Liver (tissue), 3 donors: ENCODE measurements around the gene SPRR1A.

Source experiments
- SP1 ChIP-seq: IDR thresholded peaks from 2 replicates; pipeline ENCODE4 v1.6.1; 2018; ENCODE audit warnings: antibody characterized with exemption, mild to moderate bottlenecking
- TF ChIP-seq, protein P1 (sequence below): IDR thresholded peaks from 2 replicates; pipeline ENCODE4 v1.6.1; 2016; ENCODE audit warnings: antibody characterized with exemption, mild to moderate bottlenecking
- TF ChIP-seq, protein P2 (sequence below): fragments of 150-350 bp; IDR thresholded peaks from 2 replicates; pipeline ENCODE4 v1.5.1; 2017; ENCODE audit warnings: improper control_type of control experiment, low read depth, low read length; ENCODE audit not compliant: missing input control
- TF ChIP-seq, protein P3 (sequence below): IDR thresholded peaks from 2 replicates; pipeline ENCODE4 v1.6.1; 2016; ENCODE audit warnings: antibody characterized with exemption
- donor health status: healthy.
- donor health status: healthy.

DNA sequence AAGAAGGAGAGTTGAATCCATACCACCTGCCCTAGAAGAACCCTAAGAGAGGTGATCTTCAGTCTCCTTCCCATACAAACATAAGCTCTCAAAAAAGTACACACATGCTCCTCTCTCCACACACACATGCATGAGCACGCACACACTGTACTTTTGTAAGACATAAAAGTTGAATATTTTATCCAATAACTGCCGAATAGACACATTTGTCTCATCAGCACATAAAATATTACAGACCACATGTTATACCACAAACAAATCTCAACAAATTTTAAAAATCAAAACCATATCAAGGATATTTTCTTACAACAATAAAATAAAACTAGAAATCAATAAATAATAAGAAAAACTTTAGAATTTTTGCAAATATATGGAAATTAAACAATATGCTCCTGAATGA, 2.7 kb downstream of the SPRR1A start:
- TF ChIP-seq, protein P1, sequence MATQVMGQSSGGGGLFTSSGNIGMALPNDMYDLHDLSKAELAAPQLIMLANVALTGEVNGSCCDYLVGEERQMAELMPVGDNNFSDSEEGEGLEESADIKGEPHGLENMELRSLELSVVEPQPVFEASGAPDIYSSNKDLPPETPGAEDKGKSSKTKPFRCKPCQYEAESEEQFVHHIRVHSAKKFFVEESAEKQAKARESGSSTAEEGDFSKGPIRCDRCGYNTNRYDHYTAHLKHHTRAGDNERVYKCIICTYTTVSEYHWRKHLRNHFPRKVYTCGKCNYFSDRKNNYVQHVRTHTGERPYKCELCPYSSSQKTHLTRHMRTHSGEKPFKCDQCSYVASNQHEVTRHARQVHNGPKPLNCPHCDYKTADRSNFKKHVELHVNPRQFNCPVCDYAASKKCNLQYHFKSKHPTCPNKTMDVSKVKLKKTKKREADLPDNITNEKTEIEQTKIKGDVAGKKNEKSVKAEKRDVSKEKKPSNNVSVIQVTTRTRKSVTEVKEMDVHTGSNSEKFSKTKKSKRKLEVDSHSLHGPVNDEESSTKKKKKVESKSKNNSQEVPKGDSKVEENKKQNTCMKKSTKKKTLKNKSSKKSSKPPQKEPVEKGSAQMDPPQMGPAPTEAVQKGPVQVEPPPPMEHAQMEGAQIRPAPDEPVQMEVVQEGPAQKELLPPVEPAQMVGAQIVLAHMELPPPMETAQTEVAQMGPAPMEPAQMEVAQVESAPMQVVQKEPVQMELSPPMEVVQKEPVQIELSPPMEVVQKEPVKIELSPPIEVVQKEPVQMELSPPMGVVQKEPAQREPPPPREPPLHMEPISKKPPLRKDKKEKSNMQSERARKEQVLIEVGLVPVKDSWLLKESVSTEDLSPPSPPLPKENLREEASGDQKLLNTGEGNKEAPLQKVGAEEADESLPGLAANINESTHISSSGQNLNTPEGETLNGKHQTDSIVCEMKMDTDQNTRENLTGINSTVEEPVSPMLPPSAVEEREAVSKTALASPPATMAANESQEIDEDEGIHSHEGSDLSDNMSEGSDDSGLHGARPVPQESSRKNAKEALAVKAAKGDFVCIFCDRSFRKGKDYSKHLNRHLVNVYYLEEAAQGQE, result no peak
- TF ChIP-seq, protein P2, sequence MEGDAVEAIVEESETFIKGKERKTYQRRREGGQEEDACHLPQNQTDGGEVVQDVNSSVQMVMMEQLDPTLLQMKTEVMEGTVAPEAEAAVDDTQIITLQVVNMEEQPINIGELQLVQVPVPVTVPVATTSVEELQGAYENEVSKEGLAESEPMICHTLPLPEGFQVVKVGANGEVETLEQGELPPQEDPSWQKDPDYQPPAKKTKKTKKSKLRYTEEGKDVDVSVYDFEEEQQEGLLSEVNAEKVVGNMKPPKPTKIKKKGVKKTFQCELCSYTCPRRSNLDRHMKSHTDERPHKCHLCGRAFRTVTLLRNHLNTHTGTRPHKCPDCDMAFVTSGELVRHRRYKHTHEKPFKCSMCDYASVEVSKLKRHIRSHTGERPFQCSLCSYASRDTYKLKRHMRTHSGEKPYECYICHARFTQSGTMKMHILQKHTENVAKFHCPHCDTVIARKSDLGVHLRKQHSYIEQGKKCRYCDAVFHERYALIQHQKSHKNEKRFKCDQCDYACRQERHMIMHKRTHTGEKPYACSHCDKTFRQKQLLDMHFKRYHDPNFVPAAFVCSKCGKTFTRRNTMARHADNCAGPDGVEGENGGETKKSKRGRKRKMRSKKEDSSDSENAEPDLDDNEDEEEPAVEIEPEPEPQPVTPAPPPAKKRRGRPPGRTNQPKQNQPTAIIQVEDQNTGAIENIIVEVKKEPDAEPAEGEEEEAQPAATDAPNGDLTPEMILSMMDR, result no peak
- TF ChIP-seq, protein P3, sequence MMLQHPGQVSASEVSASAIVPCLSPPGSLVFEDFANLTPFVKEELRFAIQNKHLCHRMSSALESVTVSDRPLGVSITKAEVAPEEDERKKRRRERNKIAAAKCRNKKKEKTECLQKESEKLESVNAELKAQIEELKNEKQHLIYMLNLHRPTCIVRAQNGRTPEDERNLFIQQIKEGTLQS, result no peak
- TF ChIP-seq SP1, result no peak
